Panc1 (cell line): ENCODE measurements around the gene RANGRF.

ENCODE experiments used
- CTCF ChIP-seq: fragments of 450-650 bp; IDR thresholded peaks from 2 replicates; pipeline ENCODE4 v1.5.1; 2017; ENCODE audit warnings: mild to moderate bottlenecking
- REST ChIP-seq, 2 experiments: IDR thresholded peaks; 2 replicates each; pipeline ENCODE4 v1.6.1; 2011 to 2012; ENCODE audit warnings: low read depth in 2 of 2, control low read depth in 1 of 2, low read length in 1 of 2, mild to moderate bottlenecking in 1 of 2, moderate library complexity in 1 of 2; ENCODE audit not compliant: insufficient read depth in 1 of 2
- SIN3A ChIP-seq: IDR thresholded peaks from 2 replicates; pipeline ENCODE4 v1.6.1; 2012; ENCODE audit warnings: low read depth, mild to moderate bottlenecking, low read length, moderate library complexity, borderline replicate concordance; ENCODE audit not compliant: insufficient read depth

GRCh38 chr17:8253801-8254200, 34.7 kb upstream of the RANGRF start:
- TF ChIP-seq CTCF: no peak; the same call in 1 of the 2 replicates
- no peak for TF ChIP-seq SIN3A
- no peak for TF ChIP-seq REST (IDR thresholded peaks at IDR 0.05; ENCODE audit: insufficient read depth in 1 of 2, low read depth in 2 of 2, low read length in 1 of 2)
